ENCODE results near the gene SMIM45.

SMIM45 gene

DNA sequence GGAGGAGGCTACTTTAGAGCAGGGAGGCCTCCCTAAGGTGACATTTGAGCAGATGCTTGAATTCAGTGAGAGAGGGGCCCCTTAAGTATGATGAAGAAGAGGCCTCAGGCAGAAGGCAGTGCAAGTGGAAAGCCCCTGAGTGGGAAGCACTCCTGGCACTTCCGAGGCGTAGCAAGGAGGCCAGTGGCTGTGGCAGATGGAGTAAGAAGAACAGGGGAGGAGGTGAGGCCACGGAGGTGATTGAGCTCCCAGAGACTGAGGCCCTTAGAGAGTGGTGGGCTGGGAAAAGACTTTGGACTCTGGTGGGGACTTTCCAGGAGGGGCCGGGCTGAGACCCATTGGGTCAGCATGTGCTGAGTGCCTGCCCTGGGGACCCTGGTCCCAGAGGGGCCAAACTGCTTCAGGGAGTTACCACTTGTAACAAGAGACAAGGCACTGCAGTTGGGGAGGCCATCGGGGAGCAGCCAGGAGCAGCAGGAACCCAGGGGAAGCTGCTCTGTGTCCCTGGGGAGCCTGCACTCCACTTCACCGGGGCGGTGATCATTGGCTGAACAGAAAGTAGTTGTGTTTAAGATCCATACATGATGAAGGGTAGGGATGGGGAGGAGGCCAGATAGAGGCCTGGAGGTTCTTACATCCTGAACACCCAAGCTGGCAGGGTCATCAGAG is 2.5 kb upstream of the SMIM45 start:
- Histone ChIP-seq H3K9ac (ENCODE audit: low read depth in 1 of 2, low read length in 2 of 2) (no peak overlapping the region), H3K9me3 (ENCODE audit: control insufficient read depth in 1 of 2, low read length in 2 of 2) (no peaks in the 10 kb centered on the region), H3K27ac (ENCODE audit: low read depth, low read length) (no peak overlapping the region), H3K4me1 (ENCODE audit: control insufficient read depth in 1 of 2, insufficient read depth in 2 of 2, low read length in 2 of 2) (peaks cover 10 to 15% of the 10 kb centered on the region in 2 donors), H3K36me3 (ENCODE audit: control insufficient read depth in 1 of 2, insufficient read depth in 2 of 2, low read length in 2 of 2) (no peaks in the 10 kb centered on the region), H3K4me3 (ENCODE audit: low read depth in 1 of 2, low read length in 2 of 2) (no peak overlapping the region), H3K27me3 (ENCODE audit: control insufficient read depth in 1 of 2, insufficient read depth in 2 of 2, low read length in 2 of 2) (no peaks in the 10 kb centered on the region)

DNA sequence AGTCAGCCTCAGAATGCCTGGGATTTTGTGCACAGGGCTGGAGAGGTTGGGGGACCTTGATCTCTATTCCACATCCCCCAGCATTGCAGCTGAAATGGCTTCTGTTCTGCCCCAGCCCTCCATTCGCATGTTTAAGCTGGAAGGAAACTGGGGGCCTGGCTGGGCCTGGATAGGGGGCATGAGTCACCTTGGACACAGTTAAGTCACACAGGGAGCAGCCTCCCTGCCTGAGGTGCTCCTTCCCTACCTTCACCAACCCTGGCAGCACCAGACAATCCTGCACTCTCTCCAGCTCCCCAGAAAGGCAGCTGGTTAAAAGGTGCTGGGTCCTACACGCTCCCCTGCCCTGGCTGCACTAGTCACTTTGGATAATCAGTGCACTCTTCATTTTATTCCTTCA is 763 bp downstream of the SMIM45 start:
- H3K9ac ChIP-seq (ENCODE audit: low read depth in 1 of 2, low read length in 2 of 2) = no peak overlapping the region
- H3K27me3 ChIP-seq (ENCODE audit: control insufficient read depth in 1 of 2, insufficient read depth in 2 of 2, low read length in 2 of 2) = no peaks in the 10 kb centered on the region
- H3K4me1 ChIP-seq (ENCODE audit: control insufficient read depth in 1 of 2, insufficient read depth in 2 of 2, low read length in 2 of 2) = no peaks in the 10 kb centered on the region
- no peak overlapping the region for H3K4me3 ChIP-seq (ENCODE audit: low read depth in 1 of 2, low read length in 2 of 2)
- no peaks in the 10 kb centered on the region for H3K36me3 ChIP-seq (ENCODE audit: control insufficient read depth in 1 of 2, insufficient read depth in 2 of 2, low read length in 2 of 2)
- no peaks in the 10 kb centered on the region for H3K9me3 ChIP-seq (ENCODE audit: control insufficient read depth in 1 of 2, low read length in 2 of 2)
- H3K27ac ChIP-seq (ENCODE audit: low read depth, low read length) = no peak overlapping the region

DNA sequence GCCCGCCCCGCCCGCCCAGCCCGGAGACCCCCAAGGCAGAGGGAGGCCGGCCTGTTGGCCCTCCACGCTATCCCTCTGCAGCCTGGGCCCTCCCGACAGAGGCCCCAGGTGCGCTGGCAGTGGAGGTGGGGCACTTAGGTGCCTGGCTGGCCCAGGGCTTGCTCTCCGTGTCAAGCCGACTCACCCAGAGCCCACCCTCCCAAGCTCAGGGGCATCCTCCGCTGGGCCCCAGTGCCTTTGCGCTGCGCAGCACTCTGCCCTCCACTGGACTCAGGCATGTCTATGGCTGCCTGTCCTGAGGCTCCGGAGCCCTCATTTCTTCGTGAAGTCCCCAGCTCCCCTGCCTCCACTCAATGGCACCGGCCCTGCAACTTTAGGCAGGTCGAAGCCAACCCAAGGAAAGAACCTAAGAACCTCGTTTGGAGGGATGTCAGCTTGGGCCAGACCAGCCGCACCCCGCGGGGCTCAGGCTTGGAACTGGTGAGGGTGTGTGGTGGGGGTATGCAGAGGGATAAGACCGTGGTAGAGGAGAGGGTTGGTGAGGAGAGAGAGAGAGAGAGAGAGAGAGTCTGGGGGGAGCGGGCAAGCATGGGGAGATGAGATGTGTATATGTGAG is 6.1 kb downstream of the SMIM45 start:
- H3K9ac ChIP-seq (ENCODE audit: low read depth in 1 of 2, low read length in 2 of 2) = no peak overlapping the region
- H3K4me3 ChIP-seq (ENCODE audit: low read depth in 1 of 2, low read length in 2 of 2) = no peak overlapping the region
- no peaks in the 10 kb centered on the region for H3K27me3 ChIP-seq (ENCODE audit: control insufficient read depth in 1 of 2, insufficient read depth in 2 of 2, low read length in 2 of 2)
- peaks cover 0 to 2% of the 10 kb centered on the region in 2 donors for H3K4me1 ChIP-seq (ENCODE audit: control insufficient read depth in 1 of 2, insufficient read depth in 2 of 2, low read length in 2 of 2)
- no peaks in the 10 kb centered on the region for H3K36me3 ChIP-seq (ENCODE audit: control insufficient read depth in 1 of 2, insufficient read depth in 2 of 2, low read length in 2 of 2)
- no peak overlapping the region for H3K27ac ChIP-seq (ENCODE audit: low read depth, low read length)
- H3K9me3 ChIP-seq (ENCODE audit: control insufficient read depth in 1 of 2, low read length in 2 of 2) = no peaks in the 10 kb centered on the region

DNA sequence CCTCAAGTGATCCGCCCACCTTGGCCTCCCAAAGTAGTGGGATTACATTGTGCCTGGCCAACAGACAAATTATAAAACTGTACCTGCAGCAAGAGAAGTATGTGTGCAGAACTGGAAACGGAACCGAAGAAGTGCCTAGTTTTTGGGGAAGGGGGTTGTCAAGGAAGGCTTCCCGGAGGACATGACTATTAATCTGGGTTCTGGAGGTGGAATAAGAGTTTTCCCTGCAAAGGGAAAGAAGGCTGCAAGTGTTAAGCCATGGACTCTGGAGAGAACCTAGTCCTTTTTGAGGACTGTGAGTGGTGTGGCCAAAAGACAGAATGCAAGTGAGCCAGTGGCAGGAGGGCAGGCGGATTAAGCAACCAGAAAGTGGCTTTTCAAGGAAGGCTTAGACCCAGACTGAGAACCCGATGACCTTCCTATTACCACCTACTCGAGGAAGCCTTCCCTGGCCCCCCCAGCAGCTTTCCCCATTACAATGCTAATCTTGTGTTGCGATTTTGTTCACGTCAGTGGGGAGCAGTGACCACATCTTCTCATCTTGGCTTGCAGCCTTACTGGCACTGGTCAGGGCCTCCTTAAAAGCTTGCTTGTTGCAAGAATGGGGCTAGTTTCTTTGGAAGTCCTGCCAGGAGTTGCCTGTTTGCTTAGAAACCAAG is 11.6 kb downstream of the SMIM45 start:
- H3K4me1 ChIP-seq (ENCODE audit: control insufficient read depth in 1 of 2, insufficient read depth in 2 of 2, low read length in 2 of 2) = no peaks in the 10 kb centered on the region
- H3K36me3 ChIP-seq (ENCODE audit: control insufficient read depth in 1 of 2, insufficient read depth in 2 of 2, low read length in 2 of 2) = no peaks in the 10 kb centered on the region
- H3K4me3 ChIP-seq (ENCODE audit: low read depth in 1 of 2, low read length in 2 of 2) = no peak overlapping the region
- H3K27me3 ChIP-seq (ENCODE audit: control insufficient read depth in 1 of 2, insufficient read depth in 2 of 2, low read length in 2 of 2) = no peaks in the 10 kb centered on the region
- no peak overlapping the region for H3K9ac ChIP-seq (ENCODE audit: low read depth in 1 of 2, low read length in 2 of 2)
- H3K9me3 ChIP-seq (ENCODE audit: control insufficient read depth in 1 of 2, low read length in 2 of 2) = no peaks in the 10 kb centered on the region
- no peak overlapping the region for H3K27ac ChIP-seq (ENCODE audit: low read depth, low read length)

DNA sequence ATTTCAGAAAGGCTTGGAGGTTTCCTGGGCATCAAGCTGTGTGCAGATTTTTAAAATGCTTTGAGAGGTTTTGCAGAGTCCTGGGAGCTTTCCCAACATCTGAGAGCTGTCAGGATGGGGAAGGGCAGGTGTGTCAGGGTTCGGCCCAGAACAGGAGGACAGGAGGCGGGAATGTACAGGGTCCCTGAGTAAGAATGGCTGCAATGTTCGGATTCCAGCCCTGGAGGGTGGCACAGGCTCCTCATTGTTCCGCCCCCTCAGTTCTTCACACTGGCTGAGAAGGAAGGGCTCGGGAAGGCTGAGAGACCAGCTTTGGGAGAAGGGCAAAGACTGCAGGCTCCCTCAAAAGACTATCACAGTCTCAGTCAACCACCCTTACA is 12.2 kb downstream of the SMIM45 start:
- Histone ChIP-seq H3K9me3 (ENCODE audit: control insufficient read depth in 1 of 2, low read length in 2 of 2) (no peaks in the 10 kb centered on the region), H3K4me3 (ENCODE audit: low read depth in 1 of 2, low read length in 2 of 2) (no peak overlapping the region), H3K4me1 (ENCODE audit: control insufficient read depth in 1 of 2, insufficient read depth in 2 of 2, low read length in 2 of 2) (no peaks in the 10 kb centered on the region), H3K9ac (ENCODE audit: low read depth in 1 of 2, low read length in 2 of 2) (no peak overlapping the region), H3K36me3 (ENCODE audit: control insufficient read depth in 1 of 2, insufficient read depth in 2 of 2, low read length in 2 of 2) (no peaks in the 10 kb centered on the region), H3K27ac (ENCODE audit: low read depth, low read length) (no peak overlapping the region), H3K27me3 (ENCODE audit: control insufficient read depth in 1 of 2, insufficient read depth in 2 of 2, low read length in 2 of 2) (no peaks in the 10 kb centered on the region)

DNA sequence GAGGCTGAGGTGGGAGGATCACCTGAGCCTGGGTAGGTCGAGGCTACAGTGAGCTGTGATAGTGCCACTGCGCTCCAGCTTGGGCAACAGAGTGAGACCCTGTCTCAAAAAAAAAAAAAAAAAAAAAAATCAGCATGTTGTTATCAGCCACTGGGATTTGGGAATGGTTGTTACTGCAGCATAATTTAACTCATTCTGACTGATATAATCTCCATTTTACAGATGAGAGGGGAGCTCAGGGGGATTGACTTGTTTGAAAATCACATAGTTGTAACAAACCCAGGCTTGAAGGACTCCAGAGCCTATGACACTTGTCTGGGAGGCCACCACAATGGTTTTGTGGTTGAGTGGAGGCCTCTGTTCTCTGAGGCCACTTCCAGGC is 14.3 kb downstream of the SMIM45 start:
- Histone ChIP-seq H3K4me3 (ENCODE audit: low read depth in 1 of 2, low read length in 2 of 2) (no peak overlapping the region), H3K27ac (ENCODE audit: low read depth, low read length) (no peak overlapping the region), H3K36me3 (ENCODE audit: control insufficient read depth in 1 of 2, insufficient read depth in 2 of 2, low read length in 2 of 2) (no peaks in the 10 kb centered on the region), H3K9ac (ENCODE audit: low read depth in 1 of 2, low read length in 2 of 2) (no peak overlapping the region), H3K9me3 (ENCODE audit: control insufficient read depth in 1 of 2, low read length in 2 of 2) (no peaks in the 10 kb centered on the region), H3K4me1 (ENCODE audit: control insufficient read depth in 1 of 2, insufficient read depth in 2 of 2, low read length in 2 of 2) (no peaks in the 10 kb centered on the region), H3K27me3 (ENCODE audit: control insufficient read depth in 1 of 2, insufficient read depth in 2 of 2, low read length in 2 of 2) (no peaks in the 10 kb centered on the region)

DNA sequence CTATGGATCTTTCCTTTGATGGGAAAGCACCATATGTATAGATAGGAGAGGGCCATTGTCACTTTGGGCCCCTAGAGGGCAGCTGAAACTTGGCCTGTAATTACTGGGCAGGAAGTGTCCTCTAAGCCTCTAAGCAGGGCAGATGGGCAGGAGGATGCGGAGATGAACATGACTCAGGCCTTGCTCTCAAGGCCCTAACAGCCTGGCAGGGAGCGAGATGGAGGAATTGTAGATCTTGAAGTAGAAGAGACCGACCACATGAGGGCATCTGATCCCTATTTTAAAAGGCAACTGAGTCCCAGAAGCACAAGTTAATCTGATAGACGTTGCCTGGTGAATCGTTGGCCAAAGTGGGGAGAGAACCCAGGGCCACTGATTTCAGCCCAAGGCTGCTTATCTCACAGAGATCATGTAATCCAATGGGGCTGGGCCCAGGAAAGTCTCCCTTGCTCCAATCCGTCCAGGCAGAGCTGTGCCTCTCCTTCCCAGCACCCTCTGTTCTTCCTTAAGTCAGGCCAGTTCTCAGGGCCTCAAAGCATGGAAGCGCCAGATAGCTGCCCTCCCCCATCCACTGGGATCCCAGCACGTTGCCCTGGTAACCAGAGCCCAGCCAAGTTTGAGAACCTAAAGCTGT is 14.8 kb downstream of the SMIM45 start:
- no peak overlapping the region for H3K9ac ChIP-seq (ENCODE audit: low read depth in 1 of 2, low read length in 2 of 2)
- H3K27me3 ChIP-seq (ENCODE audit: control insufficient read depth in 1 of 2, insufficient read depth in 2 of 2, low read length in 2 of 2) = no peaks in the 10 kb centered on the region

DNA sequence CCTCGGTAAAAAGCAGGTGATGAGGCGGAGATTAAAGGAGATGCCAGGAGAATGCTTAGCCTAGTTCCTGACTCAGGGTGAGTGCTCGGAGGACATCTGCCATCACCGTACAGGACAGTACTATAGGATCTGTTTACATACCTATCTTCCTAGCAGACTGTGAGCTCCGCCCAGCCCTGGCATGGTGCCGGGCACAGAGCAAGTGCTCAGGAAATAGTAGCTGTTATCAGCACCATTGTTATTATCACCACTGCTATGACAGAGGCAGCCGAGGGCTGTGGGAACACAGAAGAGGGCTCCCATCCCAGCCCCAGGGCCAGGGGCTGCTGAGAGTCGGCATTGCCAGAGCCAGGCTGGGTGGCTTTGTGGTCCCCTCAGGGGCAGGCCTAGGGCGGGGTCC is 16.7 kb downstream of the SMIM45 start:
- Histone ChIP-seq H3K36me3 (ENCODE audit: control insufficient read depth in 1 of 2, insufficient read depth in 2 of 2, low read length in 2 of 2) (no peaks in the 10 kb centered on the region), H3K9ac (ENCODE audit: low read depth in 1 of 2, low read length in 2 of 2) (no peak overlapping the region), H3K27me3 (ENCODE audit: control insufficient read depth in 1 of 2, insufficient read depth in 2 of 2, low read length in 2 of 2) (peaks cover 0 to 9% of the 10 kb centered on the region in 2 donors), H3K4me1 (ENCODE audit: control insufficient read depth in 1 of 2, insufficient read depth in 2 of 2, low read length in 2 of 2) (no peaks in the 10 kb centered on the region), H3K27ac (ENCODE audit: low read depth, low read length) (no peak overlapping the region), H3K9me3 (ENCODE audit: control insufficient read depth in 1 of 2, low read length in 2 of 2) (no peaks in the 10 kb centered on the region), H3K4me3 (ENCODE audit: low read depth in 1 of 2, low read length in 2 of 2) (no peak overlapping the region)

More for the DNA sequence above, 14.8 kb downstream of the SMIM45 start:
- Histone ChIP-seq H3K9me3 (ENCODE audit: control insufficient read depth in 1 of 2, low read length in 2 of 2) (no peaks in the 10 kb centered on the region), H3K4me3 (ENCODE audit: low read depth in 1 of 2, low read length in 2 of 2) (no peak overlapping the region), H3K27ac (ENCODE audit: low read depth, low read length) (no peak overlapping the region), H3K36me3 (ENCODE audit: control insufficient read depth in 1 of 2, insufficient read depth in 2 of 2, low read length in 2 of 2) (no peaks in the 10 kb centered on the region), H3K4me1 (ENCODE audit: control insufficient read depth in 1 of 2, insufficient read depth in 2 of 2, low read length in 2 of 2) (no peaks in the 10 kb centered on the region)

DNA sequence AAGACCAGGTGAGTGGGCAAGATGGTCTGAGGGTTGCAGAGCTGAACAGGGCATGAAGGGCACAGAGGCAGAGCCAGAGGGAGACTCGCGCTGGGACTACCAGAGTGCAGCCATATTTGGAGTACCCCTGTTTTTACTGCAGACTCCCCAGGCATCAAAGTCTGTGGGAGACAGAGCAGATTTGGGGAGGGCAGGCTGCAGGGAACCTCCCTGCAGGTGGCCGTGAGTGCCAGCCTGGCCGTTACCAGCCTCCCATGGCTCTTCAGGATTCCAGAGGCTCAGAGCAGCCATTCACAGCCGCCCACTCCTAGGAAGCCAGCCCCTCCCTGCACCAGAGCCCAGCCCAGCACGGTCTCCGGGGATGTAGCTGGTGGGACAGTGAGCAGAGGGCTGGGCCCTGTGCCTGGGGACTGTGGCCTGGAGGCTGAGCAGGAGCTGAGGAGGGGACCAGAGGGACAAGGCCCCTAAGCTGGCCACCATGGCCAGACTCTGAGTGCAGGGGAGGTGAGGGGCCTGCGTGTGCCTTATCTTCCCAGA is 17.2 kb downstream of the SMIM45 start, which contains the start of gene SEPTIN3:
Gene SEPTIN3, plus strand, starts transcription at position 334 of the 537 bp plus-strand sequence. CDS start 2,050 bp downstream, outside the sequence.
- Histone ChIP-seq H3K27me3 (ENCODE audit: control insufficient read depth in 1 of 2, insufficient read depth in 2 of 2, low read length in 2 of 2) (peaks cover 0 to 9% of the 10 kb centered on the region in 2 donors), H3K9ac (ENCODE audit: low read depth in 1 of 2, low read length in 2 of 2) (no peak within 1 kb of the TSS), H3K4me3 (ENCODE audit: low read depth in 1 of 2, low read length in 2 of 2) (no peak within 1 kb of the TSS), H3K27ac (ENCODE audit: low read depth, low read length) (no peak within 1 kb of the TSS), H3K9me3 (ENCODE audit: control insufficient read depth in 1 of 2, low read length in 2 of 2) (no peaks in the 10 kb centered on the region), H3K36me3 (ENCODE audit: control insufficient read depth in 1 of 2, insufficient read depth in 2 of 2, low read length in 2 of 2) (no peaks in the 10 kb centered on the region), H3K4me1 (ENCODE audit: control insufficient read depth in 1 of 2, insufficient read depth in 2 of 2, low read length in 2 of 2) (no peaks in the 10 kb centered on the region)

DNA sequence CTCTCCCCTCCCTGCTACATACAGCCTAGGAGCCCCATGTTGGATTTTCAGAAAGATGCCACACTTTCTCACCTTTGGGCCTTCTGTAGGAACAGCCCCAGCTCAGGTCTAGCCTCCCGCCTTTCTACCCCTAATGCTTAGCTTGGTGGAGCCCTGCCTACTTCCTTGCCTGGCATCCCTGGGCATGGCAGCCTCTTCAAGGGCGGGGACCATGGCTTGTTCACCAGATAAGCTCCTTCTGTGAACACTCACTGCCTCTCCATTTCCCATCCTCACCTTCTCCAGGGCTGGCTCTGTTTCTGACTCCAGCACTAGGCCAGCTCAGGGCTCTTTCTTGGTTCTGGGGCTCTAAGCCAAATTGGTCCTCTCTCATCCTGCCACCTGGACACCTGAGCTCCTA is 18.7 kb downstream of the SMIM45 start:
- Histone ChIP-seq H3K4me3 (ENCODE audit: low read depth in 1 of 2, low read length in 2 of 2) (no peak overlapping the region), H3K27me3 (ENCODE audit: control insufficient read depth in 1 of 2, insufficient read depth in 2 of 2, low read length in 2 of 2) (peaks cover 7 to 18% of the 10 kb centered on the region in 2 donors), H3K9ac (ENCODE audit: low read depth in 1 of 2, low read length in 2 of 2) (no peak overlapping the region), H3K4me1 (ENCODE audit: control insufficient read depth in 1 of 2, insufficient read depth in 2 of 2, low read length in 2 of 2) (no peaks in the 10 kb centered on the region), H3K27ac (ENCODE audit: low read depth, low read length) (no peak overlapping the region), H3K36me3 (ENCODE audit: control insufficient read depth in 1 of 2, insufficient read depth in 2 of 2, low read length in 2 of 2) (no peaks in the 10 kb centered on the region), H3K9me3 (ENCODE audit: control insufficient read depth in 1 of 2, low read length in 2 of 2) (no peaks in the 10 kb centered on the region)

Measured in duodenal mucosa (tissue), 2 donors.